K562 (cell line): ENCODE measurements around the gene KCNMB2. TPM values are rescaled to one million over a fixed set of nuclear protein-coding genes. Genes with fewer than 3 reads are reported as not detected.

ENCODE experiments used
- ATAC-seq: fragments of 200-7000 bp; cut with Tn5 transposase; 3 replicates; pipeline ENCODE4 v1.9.1; 2020; ENCODE audit warnings: moderate library complexity
- BruUV-seq: library from RNA; stranded (reverse); fragments of 400-500 nt; replicated peaks from 2 replicates; lab custom pipeline; 2021; lab: Mats Ljungman, UMichigan
- CTCF ChIA-PET: fragments of 300-600 bp; formaldehyde crosslinking; extraction: SDS; loops from one replicate; lab custom pipeline; 2021; ENCODE audit warnings: low intra/inter-chr PET ratio; lab: Yijun Ruan, JAX
- POLR2A ChIA-PET: fragments of 300-600, 350-650 bp; sonication (Branson Sonifier 250); formaldehyde crosslinking; extraction: SDS; loops from one replicate; lab custom pipeline; 2021; ENCODE audit warnings: antibody characterized with exemption, inconsistent platforms; lab: Yijun Ruan, JAX
- DNase-seq, 4 experiments: peaks; one replicate each; pipeline versions ENCODE4 v3.0.0 to v3.0.0-alpha.2; 2011 to 2018; ENCODE audit warnings: low spot score in 3 of 4, mixed read lengths in 3 of 4; ENCODE audit errors: extremely low read depth in 1 of 4
- FAIRE-seq: peaks from 2 replicates; lab custom pipeline; 2011; peaks lifted over from hg19 to GRCh38; lab: Jason Lieb, UNC
- H2AFZ ChIP-seq: 2 replicates; pipeline ENCODE4 v1.6.0; 2011; ENCODE audit warnings: low read depth, low read length, control low read depth, inconsistent platforms
- H3K27ac ChIP-seq: fragments of 200-600 bp; 3 replicates; pipeline ENCODE4 v1.8.0; 2011; ENCODE audit warnings: low read depth, mild to moderate bottlenecking, control low read depth, inconsistent platforms, low read length, moderate library complexity, mixed read lengths; ENCODE audit errors: extremely low read depth
- H3K27me3 ChIP-seq, 2 experiments: fragments of 300-600 bp in 1 of 2; 2 replicates in 1 of 2; 3 replicates in 1 of 2; pipeline versions ENCODE4 v1.6.0 to v1.8.0; 2011; ENCODE audit warnings: inconsistent platforms in 2 of 2, low read length in 2 of 2, mild to moderate bottlenecking in 1 of 2, mixed read lengths in 1 of 2, moderate library complexity in 1 of 2; ENCODE audit not compliant: control insufficient read depth in 2 of 2, insufficient read depth in 2 of 2
- H3K36me3 ChIP-seq: fragments of 300-600 bp; 3 replicates; pipeline ENCODE4 v1.8.0; 2011; ENCODE audit warnings: mild to moderate bottlenecking, low read length, inconsistent platforms; ENCODE audit not compliant: control insufficient read depth, insufficient read depth
- H3K4me1 ChIP-seq, 2 experiments: fragments of 200-600 bp in 1 of 2; replicated peaks in 1 of 2; 2 replicates in 1 of 2; 3 replicates in 1 of 2; pipeline versions ENCODE4 v1.5.1 to v1.8.0; 2011; ENCODE audit warnings: inconsistent platforms in 2 of 2, low read length in 2 of 2, mild to moderate bottlenecking in 1 of 2, mixed read lengths in 1 of 2, moderate library complexity in 1 of 2; ENCODE audit not compliant: control insufficient read depth in 2 of 2, insufficient read depth in 2 of 2
- H3K4me2 ChIP-seq: 2 replicates; pipeline ENCODE4 v1.6.1; 2011; ENCODE audit warnings: low read length, control low read depth, inconsistent platforms, mixed read lengths; ENCODE audit not compliant: insufficient read depth
- H3K4me3 ChIP-seq: fragments of 200-600 bp; sonication (generic), shearing (Covaris generic); 2 replicates; pipeline ENCODE4 v1.5.1; 2016; ENCODE audit warnings: control low read depth, inconsistent platforms
- H3K79me2 ChIP-seq: fragments of 200-600 bp; 3 replicates; pipeline ENCODE4 v1.8.0; 2011; ENCODE audit warnings: low read length, inconsistent platforms; ENCODE audit not compliant: control insufficient read depth, insufficient read depth
- H3K9ac ChIP-seq, 2 experiments: 2 replicates each; pipeline versions ENCODE4 v1.6.0 to v1.6.1; 2011; ENCODE audit warnings: low read depth in 2 of 2, low read length in 2 of 2, control low read depth in 1 of 2, inconsistent platforms in 1 of 2, mild to moderate bottlenecking in 1 of 2, mixed read lengths in 1 of 2; ENCODE audit not compliant: insufficient read depth in 1 of 2
- H3K9me1 ChIP-seq: one replicate; pipeline ENCODE4 v1.6.0; 2011; ENCODE audit warnings: inconsistent platforms, mild to moderate bottlenecking, low read length, moderate library complexity; ENCODE audit not compliant: control insufficient read depth, insufficient read depth
- H3K9me3 ChIP-seq: replicated peaks from 2 replicates; pipeline ENCODE4 v1.5.1; 2011; ENCODE audit warnings: low read depth, low read length, inconsistent platforms; ENCODE audit not compliant: control insufficient read depth, insufficient read depth
- H4K20me1 ChIP-seq: replicated peaks from 2 replicates; pipeline ENCODE4 v1.6.1; 2011; ENCODE audit warnings: low read length, inconsistent platforms, mixed read lengths; ENCODE audit not compliant: control insufficient read depth, insufficient read depth
- CBX2 ChIP-seq: fragments of 200-600 bp; sonication (generic); IDR thresholded peaks from one replicate; pipeline ENCODE4 v1.6.1; 2012; ENCODE audit warnings: mild to moderate bottlenecking, low read length, inconsistent platforms; ENCODE audit not compliant: insufficient read depth, poor library complexity, severe bottlenecking
- E2F3 ChIP-seq: fragments of 250-450 bp; sonication (Bioruptor Pico); IDR thresholded peaks from 2 replicates; pipeline ENCODE4 v1.4.0; 2020; ENCODE audit warnings: mild to moderate bottlenecking
- ELF1 ChIP-seq: fragments of 200-800 bp; sonication (Bioruptor generic); IDR thresholded peaks from 2 replicates; pipeline ENCODE4 v1.6.1; 2016; ENCODE audit warnings: missing genetic modification characterization, missing compliant biosample characterization
- ELF2 ChIP-seq: fragments of 250-450 bp; sonication (Bioruptor Pico); IDR thresholded peaks from 2 replicates; pipeline ENCODE4 v1.5.0; 2021; ENCODE audit warnings: mild to moderate bottlenecking
- FOXJ3 ChIP-seq: sonication (generic); formaldehyde crosslinking; IDR thresholded peaks from 2 replicates; pipeline ENCODE4 v1.4.0; 2020; ENCODE audit warnings: mild to moderate bottlenecking, missing genetic modification reagents
- HIVEP1 ChIP-seq: fragments of 250-450 bp; sonication (Bioruptor Pico); IDR thresholded peaks from 2 replicates; pipeline ENCODE4 v1.4.0; 2020; ENCODE audit warnings: mild to moderate bottlenecking
- KLF13 ChIP-seq: fragments of 450-650 bp; IDR thresholded peaks from 2 replicates; pipeline ENCODE4 v1.6.1; 2016; ENCODE audit warnings: missing genetic modification characterization, low read depth, mild to moderate bottlenecking, missing compliant biosample characterization, moderate library complexity, borderline replicate concordance
- MTA2 ChIP-seq: fragments of 450-650 bp; IDR thresholded peaks from 2 replicates; pipeline ENCODE4 v1.6.1; 2016; ENCODE audit warnings: low read depth
- OTX1 ChIP-seq: fragments of 450-650 bp; formaldehyde crosslinking; IDR thresholded peaks from 2 replicates; pipeline ENCODE4 v1.4.0; 2022; ENCODE audit warnings: mild to moderate bottlenecking
- SETDB1 ChIP-seq: IDR thresholded peaks from one replicate; pipeline ENCODE4 v1.6.1; 2012; ENCODE audit warnings: low read length, control low read depth, inconsistent platforms
- SLC30A9 ChIP-seq: fragments of 250-450 bp; sonication (Bioruptor Pico); IDR thresholded peaks from 2 replicates; pipeline ENCODE4 v1.8.0; 2022; ENCODE audit warnings: mild to moderate bottlenecking, moderate library complexity
- SMARCA4 ChIP-seq: fragments of 450-650 bp; IDR thresholded peaks from 2 replicates; pipeline ENCODE4 v1.6.1; 2016
- SRSF9 ChIP-seq: fragments of 200-400 bp; formaldehyde crosslinking; IDR thresholded peaks from 2 replicates; pipeline ENCODE4 v1.6.1; 2017; ENCODE audit warnings: low read depth, low read length, borderline replicate concordance
- THRAP3 ChIP-seq: fragments of 450-650 bp; IDR thresholded peaks from 2 replicates; pipeline ENCODE4 v1.6.1; 2016; ENCODE audit warnings: mild to moderate bottlenecking, inconsistent platforms, borderline replicate concordance
- ZKSCAN3 ChIP-seq: fragments of 250-450 bp; sonication (Bioruptor Pico); IDR thresholded peaks from 2 replicates; pipeline ENCODE4 v1.4.0; 2020
- ZNF121 ChIP-seq: sonication (generic); formaldehyde crosslinking; conservative IDR thresholded peaks from 2 replicates; pipeline ENCODE4 v1.8.0; 2022; ENCODE audit warnings: missing genetic modification reagents
- ZNF76 ChIP-seq: fragments of 250-450 bp; sonication (Bioruptor Pico); IDR thresholded peaks from 2 replicates; pipeline ENCODE4 v1.4.0; 2020; ENCODE audit warnings: mild to moderate bottlenecking, moderate library complexity, borderline replicate concordance
- WGBS: fragments of 100-300 bp; shearing (Covaris generic); methylation state at CpG from one replicate; pipeline ENCODE4 v1.1.6; 2016; ENCODE audit warnings: low coverage, mixed read lengths; ENCODE audit not compliant: insufficient coverage; ENCODE audit errors: missing lambda C conversion rate; 5-methylcytosine and 5-hydroxymethylcytosine counted together
- in situ Hi-C: fragments of 300-500 bp; cut with MboI; formaldehyde crosslinking; loops from 4 replicates; pipeline ENCODE4 v1.15.0; 2018; ENCODE audit warnings: inconsistent platforms, mixed read lengths
- intact Hi-C: fragments of 100-400 bp; cut with micrococcal nuclease; formaldehyde crosslinking; loops from 2 replicates; pipeline ENCODE4 v1.14.2; 2022
- polyA plus RNA-seq, 8 experiments: library from polyadenylated mRNA; depleted of rRNA in 4 of 8; stranded (reverse) in 5 of 8; unstranded in 3 of 8; fragments of >200 nt; fragmentation: Nextera tagmentation in 2 of 8; fragmentation: Illumina TruSeq in 1 of 8; extraction: Ambion mirVana in 2 of 8; extraction: Trizol in 1 of 8; gene quantifications; 2 replicates each; pipeline versions ENCODE4 v1.2.1 to v1.2.3, GENCODE V29; 2011 to 2014; ENCODE audit warnings: inconsistent platforms in 1 of 8, missing spikeins in 1 of 8
- total RNA-seq, 7 experiments: library from RNA; depleted of rRNA in 6 of 7; stranded (reverse); fragments of >200 nt in 6 of 7; fragmentation: Illumina TruSeq in 2 of 7; extraction: Trizol in 2 of 7; gene quantifications; 2 replicates each; pipeline versions ENCODE4 v1.2.1 to v1.2.3, GENCODE V29; 2011 to 2021; ENCODE audit warnings: low replicate concordance in 1 of 7
- TF ChIP-seq, protein P1 (sequence below): sonication (generic); formaldehyde crosslinking; IDR thresholded peaks from 2 replicates; pipeline ENCODE4 v1.8.0; 2022; ENCODE audit warnings: missing genetic modification reagents, mild to moderate bottlenecking, borderline replicate concordance

Gene KCNMB2
- total and polyA plus RNA-seq, 9 of the 15 experiments (the other 6 are each of a cell fraction or from before 2014, with no cell fraction given) = 0.04 to 0.15 TPM; not detected in 7

DNA sequence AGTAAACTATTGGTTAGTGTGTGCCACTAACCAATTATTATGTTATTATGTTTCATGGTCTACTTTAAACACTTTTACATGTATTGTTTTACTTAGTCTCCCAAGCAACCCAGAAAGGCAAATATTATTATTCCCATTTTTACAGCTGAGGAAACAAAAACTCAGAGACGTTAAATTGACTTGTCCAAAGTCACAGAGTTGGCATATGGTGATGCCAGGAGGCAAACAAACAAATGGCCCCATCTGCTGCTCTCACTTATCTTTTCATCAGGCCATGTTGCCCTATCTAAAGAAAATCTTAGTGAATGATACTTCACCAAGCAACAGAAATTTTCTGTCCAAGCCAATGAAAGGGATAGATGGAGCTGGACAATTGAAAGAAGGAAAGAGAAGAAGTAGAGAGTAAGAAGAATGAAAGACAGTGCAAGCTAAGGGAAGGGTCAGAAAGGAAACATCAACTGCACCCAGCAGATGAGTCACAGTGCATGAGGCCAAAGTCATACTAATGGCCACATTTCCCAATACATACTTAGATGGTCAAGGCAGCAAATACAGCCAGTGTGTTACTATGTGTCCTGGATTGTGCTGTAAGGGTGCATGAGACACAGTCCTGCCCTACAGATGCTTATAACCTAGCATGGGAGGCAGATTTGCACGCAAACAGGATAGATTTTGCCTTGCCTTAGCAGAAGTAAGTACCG lies 266.9 kb downstream of the KCNMB2 start:
- intact Hi-C loops = no loop called here
- Histone ChIP-seq H3K9me1 (no peaks in the 10 kb centered on the region), H3K4me3 (no peak overlapping the region)
- DNase-seq = no peak
- in situ Hi-C loops = no loop called here
- no peak for TF ChIP-seq SLC30A9 (CRISPR knock-in tag)
- TF ChIP-seq OTX1 (CRISPR knock-in tag) = no peak
- no peak for TF ChIP-seq ZNF121
- TF ChIP-seq FOXJ3 (CRISPR knock-in tag) = no peak
- no peak for TF ChIP-seq MTA2
- TF ChIP-seq, all 486 proteins: peak for 0
- no peaks in the 10 kb centered on the region for H3K36me3 ChIP-seq
- H3K4me2 ChIP-seq = no peak overlapping the region
- WGBS = 4% methylated on average over 3 of the region's 3 CpGs
- no TSS peak for BruUV-seq
- H3K27ac ChIP-seq = no peak overlapping the region
- no peaks in the 10 kb centered on the region for H3K9me3 ChIP-seq
- ATAC-seq (no peak), FAIRE-seq (no peak)
- H4K20me1 ChIP-seq = peaks cover 3% of the 10 kb centered on the region; the same call in 1 of the 2 replicates
- no peaks in the 10 kb centered on the region for H3K27me3 ChIP-seq
- no peaks in the 10 kb centered on the region for H3K4me1 ChIP-seq
- H3K79me2 ChIP-seq = no peaks in the 10 kb centered on the region
- H3K9ac ChIP-seq = no peak overlapping the region
- H2AFZ ChIP-seq = no peak overlapping the region
- ChIA-PET CTCF (no interaction called here), POLR2A (interaction anchor here (1.3 kb wide), 1 partner anchor 10 kb away, joined by 3 read pairs; no protein-coding TSS in a partner anchor)

DNA sequence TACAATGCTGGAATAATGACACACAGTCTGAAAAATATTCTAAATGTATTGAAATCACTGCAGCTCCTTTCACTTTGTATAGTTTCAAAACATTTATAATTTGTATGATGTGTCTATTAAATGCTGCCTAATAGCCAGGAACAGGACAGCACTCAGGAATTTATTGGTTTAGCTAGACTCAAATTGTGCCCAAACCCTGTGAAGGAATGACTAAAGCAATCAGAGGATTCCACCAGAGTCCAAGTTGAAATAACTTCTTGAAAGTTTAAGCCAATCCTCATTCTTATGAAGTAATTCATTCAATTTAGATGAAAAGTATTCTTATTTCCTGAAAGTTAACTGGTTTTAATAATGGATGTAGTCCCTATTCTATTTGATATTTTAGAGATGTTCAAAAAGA lies 268.4 kb downstream of the KCNMB2 start:
- H3K4me1 ChIP-seq = no peaks in the 10 kb centered on the region
- ChIA-PET POLR2A (interaction anchor here (1.3 kb wide), 1 partner anchor 11 kb away, joined by 3 read pairs; no protein-coding TSS in a partner anchor), CTCF (no interaction called here)
- no peaks in the 10 kb centered on the region for H3K36me3 ChIP-seq
- H3K4me2 ChIP-seq = no peak overlapping the region
- no peaks in the 10 kb centered on the region for H3K27me3 ChIP-seq
- intact Hi-C loops (no loop called here), in situ Hi-C loops (no loop called here)
- H2AFZ ChIP-seq = no peak overlapping the region
- ATAC-seq (no peak), FAIRE-seq (no peak), DNase-seq (no peak)
- H3K79me2 ChIP-seq = no peaks in the 10 kb centered on the region
- no peaks in the 10 kb centered on the region for H3K9me3 ChIP-seq
- BruUV-seq = no TSS peak
- peaks cover 3% of the 10 kb centered on the region; the same call in 1 of the 2 replicates for H4K20me1 ChIP-seq
- no peaks in the 10 kb centered on the region for H3K9me1 ChIP-seq
- no peak overlapping the region for H3K27ac ChIP-seq
- no peak overlapping the region for H3K9ac ChIP-seq
- no peak overlapping the region for H3K4me3 ChIP-seq
- TF ChIP-seq SRSF9 (no peak), KLF13 (tag) (no peak), SMARCA4 (no peak), ZNF76 (CRISPR knock-in tag) (no peak), CBX2 (no peak), SETDB1 (no peak), THRAP3 (no peak), ELF2 (no peak), E2F3 (CRISPR knock-in tag) (no peak), ELF1 (no peak), HIVEP1 (no peak), ZKSCAN3 (CRISPR knock-in tag) (no peak)
- TF ChIP-seq, protein P1, sequence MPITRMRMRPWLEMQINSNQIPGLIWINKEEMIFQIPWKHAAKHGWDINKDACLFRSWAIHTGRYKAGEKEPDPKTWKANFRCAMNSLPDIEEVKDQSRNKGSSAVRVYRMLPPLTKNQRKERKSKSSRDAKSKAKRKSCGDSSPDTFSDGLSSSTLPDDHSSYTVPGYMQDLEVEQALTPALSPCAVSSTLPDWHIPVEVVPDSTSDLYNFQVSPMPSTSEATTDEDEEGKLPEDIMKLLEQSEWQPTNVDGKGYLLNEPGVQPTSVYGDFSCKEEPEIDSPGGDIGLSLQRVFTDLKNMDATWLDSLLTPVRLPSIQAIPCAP = no peak
